Hematopoietic multipotent progenitor cell treated with erythropoietin and hydrocortisone succinate and interleukin-3 and kit ligand, for 15 days (in vitro differentiated cells): Measurements from ENCODE around the gene SBF1.
"Not testable (repeated sequence)": the region's sequence is repeated elsewhere in the genome, so short reads cannot be mapped to it uniquely, and the experiment has no call there.

ENCODE experiments used
- DNase-seq: peaks from one replicate; pipeline ENCODE4 v3.0.0-alpha.2; 2015; ENCODE audit warnings: low spot score

SBF1 gene

DNA sequence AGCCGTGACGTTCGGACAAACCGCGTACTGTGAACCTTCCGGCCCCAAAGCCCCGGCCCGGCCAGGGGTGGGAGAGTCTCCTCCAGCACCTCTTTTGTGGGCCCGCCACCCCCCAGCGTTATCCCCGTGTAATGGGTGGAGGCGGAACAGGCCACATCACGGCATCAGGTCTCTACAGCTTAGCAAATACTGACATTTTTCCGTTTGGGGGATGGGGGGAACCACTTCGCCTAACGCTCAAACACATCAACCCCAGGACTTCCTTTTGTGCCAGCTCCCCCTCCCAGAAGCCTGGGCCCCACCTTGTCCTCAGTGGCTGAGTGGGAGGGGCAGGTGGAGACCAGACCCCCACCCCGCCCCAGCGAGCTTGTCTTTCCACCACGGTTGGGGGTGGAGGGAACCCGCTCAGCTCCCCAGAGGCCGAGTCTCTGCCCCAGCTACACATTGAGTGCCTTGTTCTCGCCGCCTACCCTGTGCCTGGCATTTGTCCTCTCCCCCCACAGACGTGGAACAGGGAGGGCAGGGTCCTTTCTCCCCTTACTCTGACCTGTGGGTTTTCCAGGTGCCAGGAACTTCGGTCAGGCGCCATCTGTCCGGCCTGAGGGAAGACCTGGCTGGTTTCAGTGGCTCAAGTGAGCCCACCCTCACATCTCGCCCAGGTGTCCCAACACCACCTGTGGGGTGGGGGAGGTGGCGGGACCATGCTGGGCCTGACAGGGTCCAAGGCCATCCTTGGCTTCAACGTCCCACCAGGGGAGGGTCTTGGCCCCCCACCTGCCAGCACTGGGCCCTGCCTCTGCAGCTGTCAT is 29.6 kb downstream of the SBF1 start:
- no peak for DNase-seq

- DNase-seq, result no peak
These were observed 30.2 kb downstream of the SBF1 start for GRCh38 chr22:50444663-50445062.

DNA sequence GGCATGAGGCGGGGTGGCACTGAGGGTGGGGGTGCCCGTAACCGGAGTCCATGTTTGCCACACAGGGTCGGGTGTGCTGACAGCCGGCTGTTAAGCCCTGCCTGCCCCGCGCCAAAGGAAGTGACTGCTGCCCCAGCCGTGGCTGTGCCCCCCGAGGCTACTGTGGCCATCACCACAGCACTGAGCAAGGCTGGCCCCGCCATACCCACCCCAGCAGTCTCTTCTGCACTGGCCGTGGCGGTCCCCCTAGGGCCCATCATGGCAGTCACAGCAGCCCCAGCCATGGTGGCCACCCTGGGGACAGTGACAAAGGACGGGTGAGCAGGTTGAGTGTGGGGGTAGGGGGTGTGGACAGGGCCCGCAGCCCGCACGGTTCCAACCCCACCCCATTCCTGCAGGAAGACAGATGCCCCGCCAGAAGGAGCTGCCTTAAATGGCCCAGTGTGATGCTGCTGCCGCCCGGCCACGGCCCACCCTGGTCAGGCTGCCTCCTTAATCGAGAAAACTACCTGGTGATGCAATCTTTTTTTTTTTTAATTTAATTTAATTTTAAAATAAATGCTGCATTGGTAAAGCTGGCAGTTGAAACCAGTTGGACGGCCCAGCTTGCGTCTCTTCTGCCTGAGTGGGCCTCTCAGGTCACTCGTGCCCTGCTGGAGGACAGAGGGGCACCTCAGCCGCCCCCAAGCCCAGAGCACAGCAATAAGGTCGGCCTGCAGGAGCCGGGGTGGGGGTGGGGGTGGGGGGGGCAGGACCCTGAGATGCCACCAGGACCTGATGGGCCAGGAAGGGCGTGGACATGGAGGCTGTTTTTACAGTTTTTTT is 30.8 kb downstream of the SBF1 start:
- DNase-seq, result no peak

- no peak for DNase-seq
These were observed 31.6 kb downstream of the SBF1 start for GRCh38 chr22:50443197-50443596.

DNA sequence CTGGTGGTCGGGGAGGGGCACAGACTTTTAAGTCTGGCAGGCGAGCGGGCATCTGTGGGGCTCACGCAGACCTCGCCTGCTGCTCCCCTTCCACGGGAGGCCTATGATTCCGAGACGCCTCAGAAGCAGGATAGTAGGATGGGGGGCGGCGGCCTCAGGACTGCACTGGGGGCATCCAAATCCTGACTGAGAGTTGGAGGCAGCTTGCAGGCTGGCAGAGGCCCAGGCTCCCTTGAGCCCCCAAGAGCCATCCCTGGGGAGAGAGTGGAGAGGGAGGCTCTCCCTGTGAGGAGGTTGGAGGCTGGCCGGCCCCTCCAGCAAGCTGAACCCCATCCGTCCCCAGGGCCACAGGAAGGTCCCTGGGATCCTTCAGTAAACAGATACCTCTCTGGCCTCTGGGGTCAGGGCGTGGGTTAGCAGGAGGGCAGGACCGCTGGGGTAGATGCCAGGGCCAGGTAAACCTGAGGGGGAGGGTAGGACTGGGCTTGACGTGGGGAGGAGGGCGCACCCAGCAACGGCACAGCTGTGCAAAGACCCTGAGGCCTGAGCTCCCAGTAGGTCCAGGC is 33.3 kb downstream of the SBF1 start:
- no peak for DNase-seq

DNA sequence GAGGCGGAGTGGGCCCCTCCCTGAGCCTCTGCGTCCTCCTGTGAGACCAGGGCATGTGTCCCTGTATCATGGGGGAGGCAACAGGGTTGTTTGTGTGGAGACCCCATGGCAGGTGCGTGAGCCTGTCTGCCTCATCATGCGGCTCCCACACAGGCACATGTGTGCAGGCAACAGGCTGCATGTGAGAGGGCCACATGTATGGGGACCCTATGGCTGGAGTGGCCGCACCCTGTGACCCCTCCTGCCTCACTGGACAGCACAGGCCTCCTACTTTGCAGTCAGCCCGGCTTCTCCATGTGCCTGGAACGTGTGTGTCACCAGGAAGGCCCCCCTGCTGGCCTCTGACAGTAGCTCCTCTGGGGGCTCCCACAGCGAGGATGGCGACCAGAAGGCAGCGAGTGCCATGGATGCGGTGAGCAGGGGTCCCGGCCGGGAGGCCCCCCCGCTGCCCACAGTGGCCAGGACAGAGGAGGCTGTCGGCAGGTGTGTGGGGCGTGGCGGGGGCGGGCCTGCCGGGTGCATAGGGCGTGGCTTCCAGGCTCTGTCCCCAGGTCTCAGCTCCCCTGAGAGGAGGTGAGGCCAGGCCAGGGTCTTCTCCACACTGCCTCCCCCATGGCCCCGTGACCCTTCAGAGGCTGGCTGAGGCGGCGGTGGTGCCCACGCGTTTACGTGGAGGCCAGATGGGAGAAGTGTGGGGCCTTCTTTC is 34.1 kb downstream of the SBF1 start:
- no peak for DNase-seq

DNA sequence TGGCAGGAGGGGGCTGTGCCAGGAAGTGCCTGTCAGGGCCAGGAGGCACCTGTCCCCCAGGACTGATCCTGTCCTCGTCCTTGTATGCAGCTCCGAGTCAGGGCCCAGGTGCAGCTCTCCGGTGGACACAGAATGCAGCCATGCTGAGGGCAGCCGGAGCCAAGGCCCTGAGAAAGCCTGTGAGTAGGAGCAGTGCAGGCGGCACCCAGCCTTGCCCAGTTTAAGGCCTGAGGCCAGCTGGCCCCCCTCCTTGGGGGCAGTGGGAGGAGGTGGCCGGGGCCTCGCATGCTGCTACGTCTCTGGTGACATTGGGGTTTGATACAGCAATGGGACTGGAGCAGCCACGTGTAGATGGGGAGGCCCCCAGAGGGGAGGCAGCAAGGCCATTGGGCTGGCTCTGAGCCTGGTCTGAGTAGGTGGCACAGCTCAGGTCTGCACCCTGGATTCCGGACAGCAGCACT is 34.9 kb downstream of the SBF1 start:
- no peak for DNase-seq

DNA sequence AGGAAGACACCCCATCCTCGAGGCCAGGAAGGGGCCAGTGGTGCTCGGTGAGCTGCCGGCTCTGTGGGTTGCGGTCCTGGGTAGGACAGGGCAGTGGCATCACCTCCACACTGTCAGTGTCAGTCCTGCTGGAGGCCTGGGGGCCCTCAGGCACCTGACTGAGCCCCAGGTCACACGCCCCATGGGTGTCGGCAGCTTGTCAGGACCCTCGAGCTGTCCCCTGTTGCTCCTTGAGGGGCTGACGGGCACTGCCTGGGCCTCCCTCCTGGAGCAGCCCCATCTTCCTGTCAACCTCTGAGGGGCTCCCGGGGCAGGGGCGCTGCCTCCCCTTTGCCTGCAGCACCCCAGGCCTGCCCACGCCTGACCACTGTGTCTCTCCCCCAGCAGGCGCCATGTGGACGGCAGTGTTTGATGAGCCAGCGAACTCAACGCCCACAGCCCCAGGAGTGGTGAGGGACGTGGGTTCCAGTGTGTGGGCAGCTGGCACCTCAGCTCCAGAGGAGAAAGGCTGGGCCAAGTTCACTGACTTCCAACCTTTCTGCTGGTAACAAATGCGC is 35.4 kb downstream of the SBF1 start:
- no peak for DNase-seq

GRCh38 chr22:50438305-50439275 is 36.2 kb downstream of the SBF1 start:
- DNase-seq, result no peak

- DNase-seq, result no peak
These were observed 37.1 kb downstream of the SBF1 start for GRCh38 chr22:50437511-50438304.

- DNase-seq, result no peak
These were observed 37.9 kb downstream of the SBF1 start for GRCh38 chr22:50436841-50437341.

DNA sequence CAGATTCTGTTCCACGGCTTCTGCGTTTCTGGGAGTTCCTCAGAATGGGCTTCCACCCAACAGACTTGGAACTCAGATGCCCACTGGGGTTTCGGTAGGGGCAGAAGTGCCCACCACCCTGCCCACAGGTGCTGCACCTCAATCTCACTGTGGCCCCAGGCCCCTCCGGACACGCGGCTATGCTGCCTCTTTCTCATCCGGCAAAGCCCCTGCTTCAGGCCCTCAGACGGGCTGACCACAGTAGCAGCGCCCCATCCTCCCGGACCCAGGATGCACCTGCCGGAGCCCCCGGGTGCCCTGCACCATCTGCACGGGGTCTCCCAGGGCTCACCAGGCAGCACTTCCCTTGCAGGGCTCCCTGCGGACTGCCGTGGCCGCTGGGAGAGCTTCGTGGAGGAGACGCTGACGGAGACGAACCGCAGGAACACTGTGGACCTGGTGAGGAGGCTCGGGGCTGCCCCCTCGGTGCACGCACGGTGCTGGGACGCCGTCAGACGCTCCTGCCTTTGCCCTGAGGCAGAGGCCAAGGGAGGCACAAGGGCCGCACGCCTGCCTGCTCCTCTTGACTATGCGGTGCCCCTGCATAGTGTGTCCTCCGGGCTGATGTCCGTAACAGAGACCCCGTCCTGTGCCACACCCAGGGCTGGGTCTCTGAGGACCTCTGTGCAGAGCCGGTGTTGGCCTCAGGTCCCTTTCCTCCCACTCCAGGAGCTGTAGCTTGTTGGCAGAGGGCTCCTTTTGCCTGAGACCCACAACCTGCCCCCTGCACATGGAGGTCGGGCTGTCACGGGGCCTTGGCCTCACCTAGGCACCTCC is 38.6 kb downstream of the SBF1 start:
- no peak for DNase-seq

- no peak for DNase-seq
These were observed 39.4 kb downstream of the SBF1 start for GRCh38 chr22:50435291-50436014.

- DNase-seq, result no peak
These were observed 40.0 kb downstream of the SBF1 start for GRCh38 chr22:50434849-50435248.

DNA sequence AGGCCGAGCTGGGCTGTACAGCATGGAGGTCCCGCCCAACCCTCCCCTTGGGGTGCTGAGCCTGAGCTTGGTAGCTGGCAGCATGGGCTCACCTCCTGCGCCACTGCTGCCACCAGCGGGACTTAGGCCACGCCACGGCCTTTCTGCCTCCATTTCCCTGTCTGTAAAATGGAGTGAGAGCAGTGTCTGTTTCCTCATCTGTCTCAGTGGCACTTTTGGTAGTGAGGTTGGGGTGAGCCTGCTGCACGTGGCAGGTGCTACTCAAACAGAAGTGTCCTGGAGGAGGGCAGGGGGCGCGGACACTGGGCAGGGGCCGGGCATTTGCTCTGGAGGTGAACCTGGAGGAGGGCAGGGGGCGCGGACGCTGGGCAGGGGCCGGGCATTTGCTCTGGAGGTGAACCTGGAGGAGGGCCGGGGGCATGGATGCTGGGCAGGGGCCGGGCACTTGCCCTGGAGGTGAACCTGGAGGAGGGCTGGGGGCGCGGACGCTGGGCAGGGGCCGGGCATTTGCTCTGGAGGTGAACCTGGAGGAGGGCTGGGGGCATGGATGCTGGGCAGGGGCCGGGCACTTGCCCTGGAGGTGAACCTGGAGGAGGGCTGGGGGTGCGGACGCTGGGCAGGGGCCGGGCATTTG is 41.8 kb downstream of the SBF1 start:
- DNase-seq, result not testable (repeated sequence)

GRCh38 chr22:50432131-50432876 is 42.5 kb downstream of the SBF1 start:
- DNase-seq, result no peak
